GM11168 (cell line): ENCODE results near the gene GYPC.

Experiments
- in situ Hi-C: fragments of 300-500 bp; cut with MboI; formaldehyde crosslinking; loops from one replicate; pipeline ENCODE4 v1.12.0; 2022; ENCODE audit warnings: low sequenced_read_pairs; ENCODE audit not compliant: unreplicated experiment

GYPC gene

DNA sequence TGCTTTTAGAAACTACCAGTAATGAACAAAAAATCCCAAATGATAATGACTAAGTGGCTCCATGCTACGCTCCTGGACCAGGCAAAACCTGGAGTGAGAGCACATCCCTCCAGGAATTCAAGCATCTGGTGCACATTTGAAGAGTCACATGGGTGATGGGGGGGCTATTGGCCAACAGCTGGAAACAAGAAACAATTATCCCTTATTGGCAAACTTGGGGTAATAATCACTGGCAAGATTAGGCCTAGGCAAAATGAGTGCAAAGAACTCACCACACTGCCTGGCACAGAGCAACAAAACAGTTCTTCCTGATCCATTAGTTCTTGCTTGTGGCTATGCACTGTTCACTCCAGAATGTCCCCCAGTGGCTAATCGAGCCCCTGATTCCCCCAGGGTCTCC lies 66.1 kb downstream of the GYPC start:
- in situ Hi-C loops, result no loop called here

DNA sequence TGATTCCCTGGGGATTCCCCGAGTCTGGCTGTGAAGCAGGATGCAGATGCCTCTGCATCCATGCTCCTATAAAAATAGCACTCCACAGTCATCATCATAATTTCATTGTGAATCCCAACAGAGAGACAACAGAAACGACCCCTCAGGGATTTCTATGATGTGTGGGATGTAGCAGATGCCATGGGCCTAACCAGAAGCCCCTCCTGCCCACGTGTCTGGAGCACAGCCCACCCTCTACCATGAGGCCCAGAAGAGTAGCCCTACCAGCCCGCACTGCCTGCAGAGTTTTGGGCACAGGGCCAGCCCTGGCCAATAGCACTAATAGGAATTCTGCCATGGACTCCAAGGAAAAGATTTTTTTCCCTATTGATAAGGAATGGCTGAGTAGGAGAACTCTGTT lies 66.6 kb downstream of the GYPC start:
- in situ Hi-C loops, result no loop called here

DNA sequence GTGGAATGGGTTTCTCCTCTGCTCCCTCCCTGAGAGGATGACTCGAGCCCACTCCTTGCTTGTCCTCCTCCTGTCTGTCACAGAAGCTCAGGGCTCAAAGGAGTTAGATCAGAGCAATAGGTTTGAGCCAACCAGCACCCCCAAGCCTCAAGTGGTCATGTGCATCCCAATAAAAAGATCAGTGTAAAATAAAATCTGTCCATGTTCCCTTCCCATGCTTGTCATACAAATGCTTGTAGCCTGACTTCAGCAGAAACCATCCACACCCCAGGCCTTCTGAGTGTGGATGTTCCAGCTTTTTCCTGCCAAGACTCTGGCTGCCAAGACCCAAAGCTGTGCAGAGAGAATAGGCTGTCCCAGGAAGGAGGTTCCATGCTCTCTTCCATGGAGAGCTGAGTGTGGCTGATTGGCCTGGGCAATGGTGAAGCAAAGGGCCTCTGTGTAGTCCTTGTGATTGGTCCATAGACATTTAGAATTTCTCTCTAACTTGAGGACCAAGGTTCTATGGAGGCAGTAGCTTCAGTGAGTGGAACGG lies 67.4 kb downstream of the GYPC start:
- in situ Hi-C loops, result no loop called here

DNA sequence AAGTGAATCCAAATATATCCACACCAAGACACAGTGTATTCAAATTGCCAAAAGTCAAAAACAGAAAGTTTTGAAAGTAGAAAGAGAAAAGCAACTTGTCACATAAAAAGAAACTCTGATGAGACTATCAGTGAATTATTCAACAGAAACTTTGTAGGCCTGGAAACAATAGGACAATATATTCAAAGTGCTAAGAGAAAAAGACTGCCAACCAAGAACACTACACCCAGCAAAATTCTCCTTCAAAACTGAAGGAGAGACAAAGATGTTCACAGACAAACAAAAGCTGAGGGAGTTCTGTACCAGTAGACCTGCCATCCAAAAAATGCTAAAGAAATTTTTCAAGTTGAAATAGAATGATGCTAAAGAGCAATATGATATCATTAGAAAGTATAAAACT lies 69.6 kb downstream of the GYPC start:
- in situ Hi-C loops, result no loop called here

DNA sequence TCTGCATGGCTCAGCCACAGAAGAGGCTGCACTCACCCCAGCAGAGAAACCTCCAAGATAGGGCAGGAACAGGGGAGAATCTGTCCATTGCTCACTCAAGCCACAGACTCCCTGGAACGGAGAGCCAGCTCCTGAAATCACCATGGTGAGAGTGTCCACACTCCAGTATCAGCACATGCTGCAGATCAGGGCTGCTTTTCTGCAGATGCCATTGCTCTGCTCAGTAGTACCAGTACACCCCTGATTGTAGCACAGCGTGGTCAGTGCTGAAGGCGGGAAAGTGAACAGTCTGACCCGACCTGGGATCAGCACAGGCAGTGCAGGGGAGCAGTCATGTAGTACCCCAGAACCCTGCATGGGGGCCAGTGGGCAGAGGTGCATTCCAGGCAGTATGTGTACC lies 73.9 kb downstream of the GYPC start:
- in situ Hi-C loops, result no loop called here

DNA sequence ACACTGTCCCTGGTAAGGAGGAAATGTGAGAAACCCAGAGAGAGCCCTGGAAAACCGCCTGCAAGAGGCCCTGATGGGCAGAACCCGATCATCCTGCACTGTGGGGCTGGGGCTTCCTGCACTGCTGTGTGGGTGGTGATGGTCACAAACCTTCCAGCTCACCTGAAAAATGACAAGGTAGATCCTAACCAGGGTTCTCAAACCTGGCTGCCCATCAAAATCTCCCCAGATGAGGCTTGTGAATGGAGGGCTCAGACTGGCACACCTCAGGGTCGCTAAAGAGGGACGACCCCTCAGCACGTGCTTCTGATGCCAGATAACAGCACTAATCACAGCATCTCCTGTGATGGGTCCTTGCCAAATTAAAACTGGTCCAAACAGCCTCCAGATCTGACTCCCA lies 74.7 kb downstream of the GYPC start:
- in situ Hi-C loops, result no loop called here

DNA sequence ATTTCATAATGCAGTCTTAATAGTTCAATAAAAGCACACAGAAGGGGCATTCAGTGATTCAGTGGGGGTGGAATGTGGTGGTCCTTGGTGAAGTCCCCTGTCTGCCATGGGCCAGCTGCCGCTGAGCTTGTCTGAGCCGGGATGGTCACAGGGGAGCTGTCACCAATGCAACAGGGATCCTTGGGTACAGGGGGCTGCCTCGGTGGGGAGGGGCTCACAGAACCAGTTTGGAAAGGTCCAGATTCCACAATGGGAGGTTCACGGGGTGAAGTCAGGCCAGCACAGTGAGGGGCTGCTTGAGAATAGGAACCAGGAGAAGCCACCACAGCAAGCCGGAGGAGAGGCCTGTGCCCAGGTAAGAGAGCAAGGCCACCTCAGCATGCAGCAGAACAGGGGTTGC lies 75.4 kb downstream of the GYPC start:
- in situ Hi-C loops, result no loop called here

DNA sequence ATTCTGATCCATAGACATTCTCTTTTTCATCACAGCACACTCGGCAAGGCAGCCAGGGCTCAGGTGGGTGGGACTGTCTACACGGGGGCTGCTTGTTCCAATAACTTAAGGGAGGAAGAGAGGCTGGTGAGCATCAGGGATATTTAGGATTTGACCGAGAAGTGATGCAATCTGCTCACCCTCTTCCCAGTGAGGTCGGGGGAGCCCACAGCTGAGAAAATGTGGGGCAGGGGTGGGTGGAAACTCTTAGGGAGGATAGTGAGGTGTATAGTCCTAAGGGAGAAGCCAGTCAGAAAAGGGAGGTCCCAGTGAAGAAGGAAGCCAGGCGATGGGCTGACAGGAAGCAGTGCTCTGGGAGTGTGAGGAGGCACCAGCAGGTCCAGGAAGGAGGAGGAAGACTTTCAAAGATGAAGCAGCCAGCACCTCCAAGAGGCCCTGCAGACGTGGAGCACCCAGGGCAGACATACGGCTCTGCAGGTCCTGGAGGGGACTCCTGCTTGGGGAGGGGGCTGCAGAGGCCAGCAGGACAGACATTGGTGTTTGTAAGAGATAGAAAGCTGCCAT lies 76.8 kb downstream of the GYPC start:
- in situ Hi-C loops, result no loop called here

DNA sequence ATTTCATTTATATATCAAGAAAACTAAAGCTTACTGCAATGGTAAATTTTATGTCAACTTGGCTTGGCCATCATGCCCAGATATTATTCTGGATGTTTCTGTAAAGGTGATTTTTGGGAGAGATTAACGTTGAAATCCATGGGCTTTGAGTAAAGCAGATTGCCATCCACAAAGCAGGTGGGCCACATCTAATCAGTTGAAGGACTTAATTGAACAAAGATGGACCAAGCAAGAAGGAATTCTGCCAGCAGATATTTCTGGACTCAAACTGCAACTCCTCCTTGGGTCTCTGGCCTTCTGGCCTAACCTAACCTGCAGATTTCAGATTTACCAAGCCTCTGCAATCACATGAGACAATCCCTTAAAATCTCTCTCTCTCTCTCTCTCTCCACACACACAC lies 77.8 kb downstream of the GYPC start:
- in situ Hi-C loops, result no loop called here

DNA sequence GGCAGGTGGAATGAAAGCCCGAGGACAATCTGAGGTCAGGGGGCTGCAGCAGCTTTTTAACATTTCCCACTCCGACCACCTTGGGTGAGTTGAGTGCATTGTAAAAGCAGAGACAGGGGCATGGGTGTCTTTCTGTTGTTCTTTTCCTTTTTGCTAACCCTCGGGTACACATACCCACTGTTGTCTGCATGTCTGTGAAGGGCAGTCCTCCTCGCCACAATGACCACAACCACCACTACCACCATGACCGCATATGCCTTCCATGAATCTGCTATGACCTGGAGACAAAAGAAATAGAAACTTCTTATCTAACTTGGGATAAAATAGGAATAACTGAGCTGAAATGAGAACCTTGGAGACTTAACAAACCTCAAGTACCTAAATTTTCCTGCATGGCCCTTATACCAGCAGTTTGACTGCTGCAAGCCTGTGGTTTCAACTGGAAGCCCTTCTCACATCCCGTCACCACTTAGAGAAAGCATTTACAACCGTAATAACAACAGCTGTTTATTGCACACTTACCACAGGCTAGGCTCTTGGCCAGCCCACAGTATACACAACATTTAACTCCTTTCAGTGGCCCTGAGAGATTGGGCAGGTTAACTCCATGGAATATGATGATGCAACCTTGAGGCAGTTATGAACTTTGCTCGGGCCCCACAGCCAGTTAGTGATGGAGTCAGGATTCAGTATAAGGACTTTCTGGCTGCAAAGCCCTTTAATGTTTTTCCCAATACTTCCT lies 80.3 kb downstream of the GYPC start:
- in situ Hi-C loops, result no loop called here

DNA sequence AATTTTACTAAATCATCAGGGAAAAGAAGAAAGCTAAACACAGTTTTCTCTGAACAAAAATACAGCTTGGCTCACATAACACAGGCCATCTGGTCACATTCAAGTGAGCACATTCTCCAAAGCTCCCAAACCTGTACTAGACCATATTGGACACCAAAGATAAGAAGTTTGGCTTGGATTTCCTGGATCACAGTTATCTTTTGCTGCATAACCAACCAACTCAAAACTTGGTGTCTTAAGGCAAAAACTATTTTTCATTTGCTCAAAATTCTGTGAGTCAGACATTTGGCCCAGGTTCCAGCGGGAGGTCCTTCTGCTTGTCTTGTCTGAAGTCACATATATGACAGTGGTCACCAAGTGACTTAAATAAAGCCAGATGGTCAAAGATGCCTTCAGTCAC lies 83.2 kb downstream of the GYPC start:
- in situ Hi-C loops, result no loop called here

DNA sequence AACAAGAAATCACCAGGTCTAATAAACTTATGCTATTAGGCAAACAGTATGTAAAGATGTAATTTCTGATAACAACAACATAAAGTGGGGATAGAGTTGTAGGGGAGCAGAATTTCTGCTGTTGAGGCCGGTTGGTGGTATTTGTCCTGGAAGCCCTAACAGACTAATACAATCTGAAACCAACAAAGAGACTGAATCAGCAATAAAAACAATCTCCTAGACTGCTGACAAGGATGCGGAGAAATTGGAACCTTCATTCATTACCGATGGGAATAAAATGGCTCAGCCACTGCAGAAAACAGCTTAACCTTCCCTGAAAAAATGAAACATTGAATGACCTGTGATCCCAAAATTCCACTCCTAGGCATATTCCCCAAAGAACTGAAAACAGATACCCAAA lies 88.7 kb downstream of the GYPC start:
- in situ Hi-C loops, result no loop called here
